GM12875 (cell line): ENCODE data around the gene COL6A5.

Experiments used
- H3K4me3 ChIP-seq: one replicate; pipeline ENCODE4 v1.5.1; 2011; ENCODE audit warnings: low read depth, low read length, control low read depth
- TF ChIP-seq, protein P1 (sequence below): IDR thresholded peaks from 2 replicates; pipeline ENCODE4 v1.5.1; 2011; ENCODE audit warnings: low read depth, mild to moderate bottlenecking, control low read depth, inconsistent platforms, low read length, moderate library complexity, borderline replicate concordance; ENCODE audit not compliant: insufficient read depth

COL6A5 gene

GRCh38 chr3:130345487-130346079 is at the start of gene COL6A5:
TSS of gene COL6A5 (plus strand) at chr3:130345672. CDS start at chr3:130373639, 27,967 bp downstream.
- no peak within 1 kb of the TSS for H3K4me3 ChIP-seq
- TF ChIP-seq, protein P1, sequence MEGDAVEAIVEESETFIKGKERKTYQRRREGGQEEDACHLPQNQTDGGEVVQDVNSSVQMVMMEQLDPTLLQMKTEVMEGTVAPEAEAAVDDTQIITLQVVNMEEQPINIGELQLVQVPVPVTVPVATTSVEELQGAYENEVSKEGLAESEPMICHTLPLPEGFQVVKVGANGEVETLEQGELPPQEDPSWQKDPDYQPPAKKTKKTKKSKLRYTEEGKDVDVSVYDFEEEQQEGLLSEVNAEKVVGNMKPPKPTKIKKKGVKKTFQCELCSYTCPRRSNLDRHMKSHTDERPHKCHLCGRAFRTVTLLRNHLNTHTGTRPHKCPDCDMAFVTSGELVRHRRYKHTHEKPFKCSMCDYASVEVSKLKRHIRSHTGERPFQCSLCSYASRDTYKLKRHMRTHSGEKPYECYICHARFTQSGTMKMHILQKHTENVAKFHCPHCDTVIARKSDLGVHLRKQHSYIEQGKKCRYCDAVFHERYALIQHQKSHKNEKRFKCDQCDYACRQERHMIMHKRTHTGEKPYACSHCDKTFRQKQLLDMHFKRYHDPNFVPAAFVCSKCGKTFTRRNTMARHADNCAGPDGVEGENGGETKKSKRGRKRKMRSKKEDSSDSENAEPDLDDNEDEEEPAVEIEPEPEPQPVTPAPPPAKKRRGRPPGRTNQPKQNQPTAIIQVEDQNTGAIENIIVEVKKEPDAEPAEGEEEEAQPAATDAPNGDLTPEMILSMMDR, result no peak

GRCh38 chr3:130299531-130299930 is 45.9 kb upstream of the COL6A5 start:
- TF ChIP-seq, protein P1, result no peak
- no peak overlapping the region for H3K4me3 ChIP-seq

DNA sequence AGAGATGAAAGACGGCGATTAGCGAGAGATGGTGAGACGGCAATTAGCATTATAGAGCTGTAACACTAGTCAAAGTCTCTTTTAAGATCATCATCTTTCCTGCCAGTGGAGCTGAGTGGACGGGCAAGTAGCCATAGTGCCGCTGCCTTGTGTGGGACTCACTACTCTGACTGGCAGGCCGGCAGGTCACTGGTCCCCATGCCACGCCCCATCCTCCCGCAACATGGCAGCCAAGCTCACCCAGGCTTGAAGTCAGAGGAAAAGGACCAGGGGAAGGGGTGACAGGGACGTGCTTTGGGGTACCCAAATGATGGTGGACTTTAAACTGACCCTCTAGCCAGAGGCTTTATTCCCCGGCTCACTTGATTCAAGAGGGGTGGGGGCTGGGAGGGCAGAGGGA is 44.6 kb upstream of the COL6A5 start:
- TF ChIP-seq, protein P1, result no peak
- H3K4me3 ChIP-seq, result no peak overlapping the region

DNA sequence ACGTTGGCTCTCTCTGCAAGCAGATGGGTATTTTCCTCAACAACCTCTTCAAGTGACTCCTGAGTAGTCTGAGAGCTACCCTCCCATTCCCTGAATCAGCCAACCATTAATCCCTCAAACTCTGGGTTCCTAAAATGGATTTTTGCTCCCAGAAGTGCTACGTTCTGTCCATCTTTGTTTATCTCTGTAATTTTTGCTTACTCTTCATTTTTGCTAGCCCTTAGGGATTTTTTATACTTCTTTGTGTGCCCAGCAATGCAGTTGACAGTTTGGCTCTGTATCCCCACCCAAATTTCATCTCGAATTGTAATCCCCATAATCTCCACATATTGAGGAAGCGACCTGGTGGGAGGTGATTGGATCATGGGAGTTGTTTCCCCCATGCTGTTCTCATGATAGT is 35.4 kb upstream of the COL6A5 start:
- H3K4me3 ChIP-seq, result no peak overlapping the region
- TF ChIP-seq, protein P1, result no peak

- H3K4me3 ChIP-seq, result no peak overlapping the region
- TF ChIP-seq, protein P1, result no peak
Measured at GRCh38 chr3:130312374-130312773, 33.1 kb upstream of the COL6A5 start.

DNA sequence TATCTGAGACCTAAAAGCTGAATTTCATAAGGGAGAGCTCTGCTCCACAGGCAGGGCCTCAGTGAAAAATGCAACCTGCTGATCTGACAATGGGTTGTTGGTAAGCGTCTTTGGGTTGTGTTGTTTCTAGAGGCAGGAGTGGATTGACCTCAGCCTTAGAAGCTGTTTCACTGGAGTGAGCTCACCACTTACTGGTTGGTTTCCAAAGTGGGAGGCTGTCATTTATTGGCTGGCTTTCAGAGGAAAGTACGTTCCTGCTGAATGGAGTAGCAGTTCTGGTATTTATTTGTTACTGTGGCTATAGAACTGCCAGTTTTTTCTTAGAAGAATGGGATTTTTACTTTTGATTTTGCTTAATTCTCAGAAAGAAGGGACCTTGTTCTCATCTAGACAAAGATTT is 29.3 kb upstream of the COL6A5 start:
- TF ChIP-seq, protein P1, result no peak

GRCh38 chr3:130323503-130323902 is 22.0 kb upstream of the COL6A5 start:
- no peak overlapping the region for H3K4me3 ChIP-seq
- TF ChIP-seq, protein P1, result no peak

More for the DNA sequence above, 29.3 kb upstream of the COL6A5 start:
- no peak overlapping the region for H3K4me3 ChIP-seq
